ENCODE data around the gene TMEM151B.

DNA sequence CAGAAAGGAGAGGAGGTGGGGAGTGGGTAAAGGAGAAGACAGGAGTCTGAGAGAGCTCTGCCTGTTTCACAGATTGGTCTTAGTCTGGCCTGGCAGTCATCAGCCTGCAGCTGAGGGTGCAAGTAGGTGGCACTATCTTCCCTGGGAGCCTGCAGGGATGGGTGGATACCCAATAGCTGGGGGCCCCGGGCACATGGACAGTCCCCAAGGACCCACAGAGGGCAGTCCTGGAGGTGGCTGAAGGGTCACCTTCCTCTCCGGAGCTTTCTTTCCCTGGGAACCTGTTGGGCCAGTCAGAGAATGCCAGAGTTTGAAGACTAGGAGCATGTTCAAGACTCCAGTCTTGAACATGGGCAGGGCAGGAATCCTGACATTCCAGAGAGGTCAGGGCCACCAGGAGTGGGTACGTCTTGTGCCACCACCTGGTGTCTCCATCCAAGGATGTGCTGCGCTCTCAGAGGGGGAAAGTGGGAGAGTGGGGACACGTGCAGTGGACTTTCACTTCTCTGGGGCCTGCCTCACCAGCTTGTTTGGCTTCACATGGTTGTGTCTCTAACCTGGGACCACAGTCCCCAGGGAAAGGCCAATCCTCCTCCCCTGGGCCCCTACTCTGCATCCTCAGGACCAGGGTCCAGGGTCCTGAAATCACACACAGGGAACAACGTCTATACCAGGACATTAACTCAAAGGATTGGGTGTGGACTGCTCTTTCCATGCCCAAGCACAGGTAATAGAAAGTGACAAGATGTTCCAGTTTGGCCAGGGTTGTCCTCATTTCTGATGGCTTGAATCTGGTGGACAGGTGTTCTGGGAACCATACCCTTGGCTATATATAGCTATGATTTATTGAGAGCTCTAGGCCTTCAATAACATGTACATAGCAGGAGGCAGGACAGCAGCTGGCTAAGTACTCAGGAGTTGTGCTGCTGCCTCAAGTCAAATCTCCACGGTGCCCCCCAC is 24.9 kb downstream of the TMEM151B start:
- TF ChIP-seq, protein P1, sequence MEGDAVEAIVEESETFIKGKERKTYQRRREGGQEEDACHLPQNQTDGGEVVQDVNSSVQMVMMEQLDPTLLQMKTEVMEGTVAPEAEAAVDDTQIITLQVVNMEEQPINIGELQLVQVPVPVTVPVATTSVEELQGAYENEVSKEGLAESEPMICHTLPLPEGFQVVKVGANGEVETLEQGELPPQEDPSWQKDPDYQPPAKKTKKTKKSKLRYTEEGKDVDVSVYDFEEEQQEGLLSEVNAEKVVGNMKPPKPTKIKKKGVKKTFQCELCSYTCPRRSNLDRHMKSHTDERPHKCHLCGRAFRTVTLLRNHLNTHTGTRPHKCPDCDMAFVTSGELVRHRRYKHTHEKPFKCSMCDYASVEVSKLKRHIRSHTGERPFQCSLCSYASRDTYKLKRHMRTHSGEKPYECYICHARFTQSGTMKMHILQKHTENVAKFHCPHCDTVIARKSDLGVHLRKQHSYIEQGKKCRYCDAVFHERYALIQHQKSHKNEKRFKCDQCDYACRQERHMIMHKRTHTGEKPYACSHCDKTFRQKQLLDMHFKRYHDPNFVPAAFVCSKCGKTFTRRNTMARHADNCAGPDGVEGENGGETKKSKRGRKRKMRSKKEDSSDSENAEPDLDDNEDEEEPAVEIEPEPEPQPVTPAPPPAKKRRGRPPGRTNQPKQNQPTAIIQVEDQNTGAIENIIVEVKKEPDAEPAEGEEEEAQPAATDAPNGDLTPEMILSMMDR (IDR thresholded peaks at IDR 0.05), result no peak
- TF ChIP-seq EZH2phosphoT487 (IDR thresholded peaks at IDR 0.05), result no peak
